K562 (cell line): Measurements from ENCODE around the gene ILF2. TPM values are rescaled to one million over a fixed set of nuclear protein-coding genes. Genes with fewer than 3 reads are reported as not detected.

ENCODE experiments used
- KAT8 ChIP-seq: fragments of 450-650 bp; IDR thresholded peaks from 2 replicates; pipeline ENCODE4 v1.6.1; 2016; ENCODE audit warnings: low read depth, mild to moderate bottlenecking
- KDM5B ChIP-seq: fragments of 200-600 bp; sonication (generic); IDR thresholded peaks from 2 replicates; pipeline ENCODE4 v1.6.1; 2012; ENCODE audit warnings: low read depth, mild to moderate bottlenecking, moderate library complexity, low read length, control low read depth, inconsistent platforms; ENCODE audit not compliant: insufficient replicate concordance
- MAZ ChIP-seq, 2 experiments: fragments of 450-650 bp in 1 of 2; sonication (generic) in 1 of 2; formaldehyde crosslinking; IDR thresholded peaks in 1 of 2; conservative IDR thresholded peaks in 1 of 2; 2 replicates each; pipeline versions ENCODE4 v1.4.0 to v1.5.0; 2020; ENCODE audit warnings: mild to moderate bottlenecking in 1 of 2, missing genetic modification reagents in 1 of 2
- NR2F6 ChIP-seq: fragments of 450-650 bp; formaldehyde crosslinking; IDR thresholded peaks from 2 replicates; pipeline ENCODE4 v1.4.0; 2020; ENCODE audit warnings: mild to moderate bottlenecking
- POU5F1 ChIP-seq: fragments of 150-350 bp; IDR thresholded peaks from 2 replicates; pipeline ENCODE4 v1.6.1; 2014; ENCODE audit warnings: borderline replicate concordance, low read length, low read depth, mild to moderate bottlenecking; ENCODE audit not compliant: partially characterized antibody
- RFX5 ChIP-seq: IDR thresholded peaks from 2 replicates; pipeline ENCODE4 v1.6.1; 2011; ENCODE audit warnings: low read depth, mild to moderate bottlenecking, improper control_type of control experiment, low read length
- ZNF165 ChIP-seq: fragments of 250-450 bp; sonication (Bioruptor Pico); IDR thresholded peaks from 2 replicates; pipeline ENCODE4 v1.4.0; 2020; ENCODE audit warnings: borderline replicate concordance
- ZNF408 ChIP-seq: fragments of 250-450 bp; sonication (Bioruptor Pico); IDR thresholded peaks from 2 replicates; pipeline ENCODE4 v1.4.0; 2020; ENCODE audit warnings: low read depth, mild to moderate bottlenecking, moderate library complexity
- polyA plus RNA-seq, 8 experiments: library from polyadenylated mRNA; depleted of rRNA in 4 of 8; stranded (reverse) in 5 of 8; unstranded in 3 of 8; fragments of >200 nt; fragmentation: Nextera tagmentation in 2 of 8; fragmentation: Illumina TruSeq in 1 of 8; extraction: Ambion mirVana in 2 of 8; extraction: Trizol in 1 of 8; gene quantifications; 2 replicates each; pipeline versions ENCODE4 v1.2.1 to v1.2.3, GENCODE V29; 2011 to 2014; ENCODE audit warnings: inconsistent platforms in 1 of 8, missing spikeins in 1 of 8
- total RNA-seq, 7 experiments: library from RNA; depleted of rRNA in 6 of 7; stranded (reverse); fragments of >200 nt in 6 of 7; fragmentation: Illumina TruSeq in 2 of 7; extraction: Trizol in 2 of 7; gene quantifications; 2 replicates each; pipeline versions ENCODE4 v1.2.1 to v1.2.3, GENCODE V29; 2011 to 2021; ENCODE audit warnings: low replicate concordance in 1 of 7
- TF ChIP-seq, protein P1 (sequence below): fragments of 450-650 bp; IDR thresholded peaks from 2 replicates; pipeline ENCODE4 v1.6.1; 2016; ENCODE audit warnings: mild to moderate bottlenecking, moderate library complexity
- TF ChIP-seq, protein P2 (sequence below): sonication (generic); formaldehyde crosslinking; IDR thresholded peaks from 2 replicates; pipeline ENCODE4 v1.8.1; 2023; ENCODE audit warnings: mild to moderate bottlenecking, missing genetic modification reagents

Gene ILF2
- total and polyA plus RNA-seq, 9 of the 15 experiments (the other 6 are each of a cell fraction or from before 2014, with no cell fraction given) = 282 to 726 (median 474) TPM

DNA sequence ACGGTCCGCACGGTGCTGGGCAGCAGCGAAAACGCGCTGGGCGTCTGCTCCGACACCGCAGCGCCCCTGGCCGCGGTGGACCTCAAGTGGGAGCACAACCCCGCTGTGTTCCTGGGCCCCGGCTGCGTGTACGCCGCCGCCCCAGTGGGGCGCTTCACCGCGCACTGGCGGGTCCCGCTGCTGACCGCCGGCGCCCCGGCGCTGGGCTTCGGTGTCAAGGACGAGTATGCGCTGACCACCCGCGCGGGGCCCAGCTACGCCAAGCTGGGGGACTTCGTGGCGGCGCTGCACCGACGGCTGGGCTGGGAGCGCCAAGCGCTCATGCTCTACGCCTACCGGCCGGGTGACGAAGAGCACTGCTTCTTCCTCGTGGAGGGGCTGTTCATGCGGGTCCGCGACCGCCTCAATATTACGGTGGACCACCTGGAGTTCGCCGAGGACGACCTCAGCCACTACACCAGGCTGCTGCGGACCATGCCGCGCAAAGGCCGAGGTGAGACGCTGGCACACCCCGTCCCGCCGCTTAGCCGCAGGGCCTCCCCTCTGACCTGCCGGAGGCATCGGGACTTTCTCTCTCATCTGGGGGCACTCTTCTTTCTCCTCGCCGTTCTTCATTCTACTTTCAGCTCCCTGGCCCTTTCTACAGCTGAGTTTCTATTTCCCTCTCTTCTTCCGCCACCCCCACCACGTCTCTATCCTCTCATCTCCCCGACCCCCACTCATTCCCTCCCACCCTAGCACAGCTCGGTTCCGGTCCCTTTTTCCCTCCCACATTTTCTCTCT lies 8.7 kb upstream of the ILF2 start (continued):
- TF ChIP-seq, protein P1, sequence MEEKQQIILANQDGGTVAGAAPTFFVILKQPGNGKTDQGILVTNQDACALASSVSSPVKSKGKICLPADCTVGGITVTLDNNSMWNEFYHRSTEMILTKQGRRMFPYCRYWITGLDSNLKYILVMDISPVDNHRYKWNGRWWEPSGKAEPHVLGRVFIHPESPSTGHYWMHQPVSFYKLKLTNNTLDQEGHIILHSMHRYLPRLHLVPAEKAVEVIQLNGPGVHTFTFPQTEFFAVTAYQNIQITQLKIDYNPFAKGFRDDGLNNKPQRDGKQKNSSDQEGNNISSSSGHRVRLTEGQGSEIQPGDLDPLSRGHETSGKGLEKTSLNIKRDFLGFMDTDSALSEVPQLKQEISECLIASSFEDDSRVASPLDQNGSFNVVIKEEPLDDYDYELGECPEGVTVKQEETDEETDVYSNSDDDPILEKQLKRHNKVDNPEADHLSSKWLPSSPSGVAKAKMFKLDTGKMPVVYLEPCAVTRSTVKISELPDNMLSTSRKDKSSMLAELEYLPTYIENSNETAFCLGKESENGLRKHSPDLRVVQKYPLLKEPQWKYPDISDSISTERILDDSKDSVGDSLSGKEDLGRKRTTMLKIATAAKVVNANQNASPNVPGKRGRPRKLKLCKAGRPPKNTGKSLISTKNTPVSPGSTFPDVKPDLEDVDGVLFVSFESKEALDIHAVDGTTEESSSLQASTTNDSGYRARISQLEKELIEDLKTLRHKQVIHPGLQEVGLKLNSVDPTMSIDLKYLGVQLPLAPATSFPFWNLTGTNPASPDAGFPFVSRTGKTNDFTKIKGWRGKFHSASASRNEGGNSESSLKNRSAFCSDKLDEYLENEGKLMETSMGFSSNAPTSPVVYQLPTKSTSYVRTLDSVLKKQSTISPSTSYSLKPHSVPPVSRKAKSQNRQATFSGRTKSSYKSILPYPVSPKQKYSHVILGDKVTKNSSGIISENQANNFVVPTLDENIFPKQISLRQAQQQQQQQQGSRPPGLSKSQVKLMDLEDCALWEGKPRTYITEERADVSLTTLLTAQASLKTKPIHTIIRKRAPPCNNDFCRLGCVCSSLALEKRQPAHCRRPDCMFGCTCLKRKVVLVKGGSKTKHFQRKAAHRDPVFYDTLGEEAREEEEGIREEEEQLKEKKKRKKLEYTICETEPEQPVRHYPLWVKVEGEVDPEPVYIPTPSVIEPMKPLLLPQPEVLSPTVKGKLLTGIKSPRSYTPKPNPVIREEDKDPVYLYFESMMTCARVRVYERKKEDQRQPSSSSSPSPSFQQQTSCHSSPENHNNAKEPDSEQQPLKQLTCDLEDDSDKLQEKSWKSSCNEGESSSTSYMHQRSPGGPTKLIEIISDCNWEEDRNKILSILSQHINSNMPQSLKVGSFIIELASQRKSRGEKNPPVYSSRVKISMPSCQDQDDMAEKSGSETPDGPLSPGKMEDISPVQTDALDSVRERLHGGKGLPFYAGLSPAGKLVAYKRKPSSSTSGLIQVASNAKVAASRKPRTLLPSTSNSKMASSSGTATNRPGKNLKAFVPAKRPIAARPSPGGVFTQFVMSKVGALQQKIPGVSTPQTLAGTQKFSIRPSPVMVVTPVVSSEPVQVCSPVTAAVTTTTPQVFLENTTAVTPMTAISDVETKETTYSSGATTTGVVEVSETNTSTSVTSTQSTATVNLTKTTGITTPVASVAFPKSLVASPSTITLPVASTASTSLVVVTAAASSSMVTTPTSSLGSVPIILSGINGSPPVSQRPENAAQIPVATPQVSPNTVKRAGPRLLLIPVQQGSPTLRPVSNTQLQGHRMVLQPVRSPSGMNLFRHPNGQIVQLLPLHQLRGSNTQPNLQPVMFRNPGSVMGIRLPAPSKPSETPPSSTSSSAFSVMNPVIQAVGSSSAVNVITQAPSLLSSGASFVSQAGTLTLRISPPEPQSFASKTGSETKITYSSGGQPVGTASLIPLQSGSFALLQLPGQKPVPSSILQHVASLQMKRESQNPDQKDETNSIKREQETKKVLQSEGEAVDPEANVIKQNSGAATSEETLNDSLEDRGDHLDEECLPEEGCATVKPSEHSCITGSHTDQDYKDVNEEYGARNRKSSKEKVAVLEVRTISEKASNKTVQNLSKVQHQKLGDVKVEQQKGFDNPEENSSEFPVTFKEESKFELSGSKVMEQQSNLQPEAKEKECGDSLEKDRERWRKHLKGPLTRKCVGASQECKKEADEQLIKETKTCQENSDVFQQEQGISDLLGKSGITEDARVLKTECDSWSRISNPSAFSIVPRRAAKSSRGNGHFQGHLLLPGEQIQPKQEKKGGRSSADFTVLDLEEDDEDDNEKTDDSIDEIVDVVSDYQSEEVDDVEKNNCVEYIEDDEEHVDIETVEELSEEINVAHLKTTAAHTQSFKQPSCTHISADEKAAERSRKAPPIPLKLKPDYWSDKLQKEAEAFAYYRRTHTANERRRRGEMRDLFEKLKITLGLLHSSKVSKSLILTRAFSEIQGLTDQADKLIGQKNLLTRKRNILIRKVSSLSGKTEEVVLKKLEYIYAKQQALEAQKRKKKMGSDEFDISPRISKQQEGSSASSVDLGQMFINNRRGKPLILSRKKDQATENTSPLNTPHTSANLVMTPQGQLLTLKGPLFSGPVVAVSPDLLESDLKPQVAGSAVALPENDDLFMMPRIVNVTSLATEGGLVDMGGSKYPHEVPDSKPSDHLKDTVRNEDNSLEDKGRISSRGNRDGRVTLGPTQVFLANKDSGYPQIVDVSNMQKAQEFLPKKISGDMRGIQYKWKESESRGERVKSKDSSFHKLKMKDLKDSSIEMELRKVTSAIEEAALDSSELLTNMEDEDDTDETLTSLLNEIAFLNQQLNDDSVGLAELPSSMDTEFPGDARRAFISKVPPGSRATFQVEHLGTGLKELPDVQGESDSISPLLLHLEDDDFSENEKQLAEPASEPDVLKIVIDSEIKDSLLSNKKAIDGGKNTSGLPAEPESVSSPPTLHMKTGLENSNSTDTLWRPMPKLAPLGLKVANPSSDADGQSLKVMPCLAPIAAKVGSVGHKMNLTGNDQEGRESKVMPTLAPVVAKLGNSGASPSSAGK = peak; percentile 17; the same call in 1 of the 2 replicates
- TF ChIP-seq, protein P2, sequence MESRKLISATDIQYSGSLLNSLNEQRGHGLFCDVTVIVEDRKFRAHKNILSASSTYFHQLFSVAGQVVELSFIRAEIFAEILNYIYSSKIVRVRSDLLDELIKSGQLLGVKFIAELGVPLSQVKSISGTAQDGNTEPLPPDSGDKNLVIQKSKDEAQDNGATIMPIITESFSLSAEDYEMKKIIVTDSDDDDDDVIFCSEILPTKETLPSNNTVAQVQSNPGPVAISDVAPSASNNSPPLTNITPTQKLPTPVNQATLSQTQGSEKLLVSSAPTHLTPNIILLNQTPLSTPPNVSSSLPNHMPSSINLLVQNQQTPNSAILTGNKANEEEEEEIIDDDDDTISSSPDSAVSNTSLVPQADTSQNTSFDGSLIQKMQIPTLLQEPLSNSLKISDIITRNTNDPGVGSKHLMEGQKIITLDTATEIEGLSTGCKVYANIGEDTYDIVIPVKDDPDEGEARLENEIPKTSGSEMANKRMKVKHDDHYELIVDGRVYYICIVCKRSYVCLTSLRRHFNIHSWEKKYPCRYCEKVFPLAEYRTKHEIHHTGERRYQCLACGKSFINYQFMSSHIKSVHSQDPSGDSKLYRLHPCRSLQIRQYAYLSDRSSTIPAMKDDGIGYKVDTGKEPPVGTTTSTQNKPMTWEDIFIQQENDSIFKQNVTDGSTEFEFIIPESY (CRISPR knock-in tag) = peak; percentile 96
- no peak for TF ChIP-seq POU5F1
- TF ChIP-seq MAZ (CRISPR knock-in tag; conservative IDR thresholded peaks at IDR 0.05 in 1 of 2, IDR thresholded peaks at IDR 0.05 in 1 of 2) = no peak
- TF ChIP-seq KAT8 = no peak
- TF ChIP-seq RFX5 = no peak
- no peak for TF ChIP-seq NR2F6 (CRISPR knock-in tag)
- TF ChIP-seq ZNF165 = no peak
- no peak for TF ChIP-seq KDM5B
- no peak for TF ChIP-seq ZNF408 (CRISPR knock-in tag)
